SH-SY5Y (cell line): ENCODE data around the gene HOXA6.

ENCODE experiments used
- GATA2 ChIP-seq: IDR thresholded peaks from 2 replicates; pipeline ENCODE4 v1.6.1; 2011; ENCODE audit warnings: mild to moderate bottlenecking, low read depth, low read length
- GATA3 ChIP-seq: IDR thresholded peaks from 2 replicates; pipeline ENCODE4 v1.6.1; 2011; ENCODE audit warnings: low read depth, mild to moderate bottlenecking, low read length, moderate library complexity

DNA sequence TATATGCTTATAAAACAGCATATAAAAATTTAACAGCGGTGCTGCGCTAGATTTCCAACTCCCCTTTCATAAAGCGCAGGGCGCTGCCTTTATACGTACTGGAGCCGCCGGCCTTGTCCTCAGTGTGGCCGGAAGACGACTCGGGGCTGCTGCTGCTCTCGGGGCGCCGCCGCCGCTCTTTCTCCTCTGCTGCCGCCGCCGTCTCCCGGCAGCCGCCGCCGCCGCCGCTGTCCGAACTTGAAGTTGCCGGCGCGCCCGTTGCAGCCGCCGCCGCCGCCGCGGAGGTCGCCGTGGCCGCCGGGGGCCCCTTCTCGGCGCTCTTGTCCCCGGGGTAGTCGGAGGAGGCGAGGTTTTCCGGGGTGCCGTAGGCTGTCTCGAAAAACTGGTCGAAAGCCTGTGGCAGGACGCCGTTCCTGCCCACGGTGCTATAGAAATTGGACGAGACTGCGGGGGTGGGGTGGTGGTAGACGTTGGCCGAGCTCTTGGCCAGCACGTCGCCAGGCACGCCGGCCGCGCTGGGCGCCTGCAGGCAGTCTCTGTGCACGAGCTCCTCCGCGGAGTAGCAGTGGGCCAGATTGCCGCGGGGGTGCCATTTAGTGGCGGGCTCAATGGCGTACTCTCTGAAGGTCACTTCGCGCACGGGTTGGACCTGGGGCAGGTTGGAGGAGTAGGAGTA, 36.9 kb upstream of the HOXA6 start:
- no peak for TF ChIP-seq GATA3
- TF ChIP-seq GATA2, result no peak
